K562 (cell line): ENCODE data around the gene HSPB8. TPM values are rescaled to one million over a fixed set of nuclear protein-coding genes. Genes with fewer than 3 reads are reported as not detected.
A peak's percentile ranks its signal among the peaks of the same experiment; 100 is the strongest.

Experiments
- ATF7 ChIP-seq: fragments of 450-650 bp; IDR thresholded peaks from 2 replicates; pipeline ENCODE4 v1.7.1; 2014; ENCODE audit warnings: mild to moderate bottlenecking, moderate library complexity
- CBFA2T2 ChIP-seq: fragments of 450-650 bp; conservative IDR thresholded peaks from 2 replicates; pipeline ENCODE4 v1.6.1; 2017; ENCODE audit warnings: mild to moderate bottlenecking
- CHD1 ChIP-seq: fragments of 200-600 bp; sonication (generic); IDR thresholded peaks from one replicate; pipeline ENCODE4 v1.6.1; 2012; ENCODE audit warnings: mild to moderate bottlenecking, moderate library complexity, low read length, inconsistent platforms
- E2F3 ChIP-seq: fragments of 250-450 bp; sonication (Bioruptor Pico); IDR thresholded peaks from 2 replicates; pipeline ENCODE4 v1.4.0; 2020; ENCODE audit warnings: mild to moderate bottlenecking
- FOXM1 ChIP-seq, 2 experiments: fragments of 450-650 bp in 1 of 2; sonication (generic) in 1 of 2; formaldehyde crosslinking in 1 of 2; IDR thresholded peaks; 2 replicates each; pipeline versions ENCODE4 v1.6.1 to v1.9.0; 2017 to 2022; ENCODE audit warnings: low read depth in 2 of 2, mild to moderate bottlenecking in 2 of 2, missing genetic modification reagents in 1 of 2, moderate library complexity in 1 of 2
- PTRF ChIP-seq: fragments of 450-650 bp; IDR thresholded peaks from 2 replicates; pipeline ENCODE4 v1.6.1; 2016; ENCODE audit warnings: mild to moderate bottlenecking, missing genetic modification characterization, missing compliant biosample characterization
- RBM14 ChIP-seq: fragments of 200-400 bp; formaldehyde crosslinking; IDR thresholded peaks from 2 replicates; pipeline ENCODE4 v1.6.1; 2018; ENCODE audit warnings: low read depth, mild to moderate bottlenecking, low read length, moderate library complexity, borderline replicate concordance; ENCODE audit not compliant: insufficient read depth
- RHOXF2B ChIP-seq: fragments of 250-450 bp; sonication (Bioruptor Pico); conservative IDR thresholded peaks from 2 replicates; pipeline ENCODE4 v1.5.1; 2021
- TCF7 ChIP-seq: sonication (generic); IDR thresholded peaks from 2 replicates; pipeline ENCODE4 v1.6.1; 2016; ENCODE audit warnings: antibody characterized with exemption, borderline replicate concordance
- ZBTB17 ChIP-seq: fragments of 450-650 bp; formaldehyde crosslinking; IDR thresholded peaks from 2 replicates; pipeline ENCODE4 v1.4.0; 2020; ENCODE audit warnings: mild to moderate bottlenecking
- ZNF212 ChIP-seq: fragments of 450-650 bp; formaldehyde crosslinking; IDR thresholded peaks from 2 replicates; pipeline ENCODE4 v1.4.0; 2020; ENCODE audit warnings: mild to moderate bottlenecking
- ZNF436 ChIP-seq: fragments of 250-450, 450-650 bp; sonication (Bioruptor Pico); formaldehyde crosslinking; IDR thresholded peaks from 2 replicates; pipeline ENCODE4 v1.7.0; 2020; ENCODE audit warnings: mild to moderate bottlenecking
- ZNF76 ChIP-seq: fragments of 250-450 bp; sonication (Bioruptor Pico); IDR thresholded peaks from 2 replicates; pipeline ENCODE4 v1.4.0; 2020; ENCODE audit warnings: mild to moderate bottlenecking, moderate library complexity, borderline replicate concordance
- polyA plus RNA-seq, 8 experiments: library from polyadenylated mRNA; depleted of rRNA in 4 of 8; stranded (reverse) in 5 of 8; unstranded in 3 of 8; fragments of >200 nt; fragmentation: Nextera tagmentation in 2 of 8; fragmentation: Illumina TruSeq in 1 of 8; extraction: Ambion mirVana in 2 of 8; extraction: Trizol in 1 of 8; gene quantifications; 2 replicates each; pipeline versions ENCODE4 v1.2.1 to v1.2.3, GENCODE V29; 2011 to 2014; ENCODE audit warnings: inconsistent platforms in 1 of 8, missing spikeins in 1 of 8
- total RNA-seq, 7 experiments: library from RNA; depleted of rRNA in 6 of 7; stranded (reverse); fragments of >200 nt in 6 of 7; fragmentation: Illumina TruSeq in 2 of 7; extraction: Trizol in 2 of 7; gene quantifications; 2 replicates each; pipeline versions ENCODE4 v1.2.1 to v1.2.3, GENCODE V29; 2011 to 2021; ENCODE audit warnings: low replicate concordance in 1 of 7
- TF ChIP-seq, protein P1 (sequence below): fragments of 250-450 bp; sonication (Bioruptor Pico); IDR thresholded peaks from 2 replicates; pipeline ENCODE4 v1.5.0; 2020; ENCODE audit warnings: mild to moderate bottlenecking, borderline replicate concordance
- TF ChIP-seq, protein P2 (sequence below), 2 experiments: fragments of 450-650 bp; IDR thresholded peaks; 2 replicates each; pipeline ENCODE4 v1.6.1; 2016
- TF ChIP-seq, protein P3 (sequence below): fragments of 450-650 bp; IDR thresholded peaks from 2 replicates; pipeline ENCODE4 v1.6.1; 2016; ENCODE audit warnings: low read depth, mild to moderate bottlenecking, moderate library complexity
- TF ChIP-seq, protein P4 (sequence below), 3 experiments: IDR thresholded peaks in 2 of 3; conservative IDR thresholded peaks in 1 of 3; 2 replicates each; pipeline ENCODE4 v1.5.1; 2011 to 2012; ENCODE audit warnings: low read length in 3 of 3, mild to moderate bottlenecking in 3 of 3, control low read depth in 2 of 3, improper control_type of control experiment in 1 of 3, inconsistent platforms in 1 of 3, low read depth in 1 of 3, mixed read lengths in 1 of 3, moderate library complexity in 1 of 3; ENCODE audit not compliant: insufficient read depth in 2 of 3
- TF ChIP-seq, protein P5 (sequence below): fragments of 250-450 bp; sonication (Bioruptor Pico); IDR thresholded peaks from 2 replicates; pipeline ENCODE4 v1.8.0; 2021; ENCODE audit warnings: mild to moderate bottlenecking, moderate library complexity

Gene HSPB8
- total and polyA plus RNA-seq, 9 of the 15 experiments (the other 6 are each of a cell fraction or from before 2014, with no cell fraction given): 0.13 TPM; not detected in 8

DNA sequence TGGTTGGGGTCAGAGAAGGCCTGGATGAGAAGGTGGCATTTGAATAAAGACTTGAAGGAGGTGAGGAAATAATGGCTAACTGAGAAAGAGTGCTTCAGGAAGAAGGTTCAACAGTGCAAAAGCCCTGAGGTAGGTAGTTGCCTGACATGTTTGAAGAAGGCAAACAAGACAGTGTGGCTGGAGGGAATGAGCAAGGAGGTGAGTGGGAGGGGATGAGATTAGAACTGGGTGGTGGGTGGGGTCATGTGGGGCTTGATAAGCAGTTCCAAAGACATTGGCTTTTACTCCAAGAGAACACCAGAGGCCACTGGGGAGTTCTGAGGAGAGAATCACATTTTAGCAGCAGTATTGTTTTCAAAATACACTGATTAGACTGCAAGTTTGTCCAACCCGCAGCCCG, 50.5 kb downstream of the HSPB8 start (continued):
- TF ChIP-seq, protein P1, sequence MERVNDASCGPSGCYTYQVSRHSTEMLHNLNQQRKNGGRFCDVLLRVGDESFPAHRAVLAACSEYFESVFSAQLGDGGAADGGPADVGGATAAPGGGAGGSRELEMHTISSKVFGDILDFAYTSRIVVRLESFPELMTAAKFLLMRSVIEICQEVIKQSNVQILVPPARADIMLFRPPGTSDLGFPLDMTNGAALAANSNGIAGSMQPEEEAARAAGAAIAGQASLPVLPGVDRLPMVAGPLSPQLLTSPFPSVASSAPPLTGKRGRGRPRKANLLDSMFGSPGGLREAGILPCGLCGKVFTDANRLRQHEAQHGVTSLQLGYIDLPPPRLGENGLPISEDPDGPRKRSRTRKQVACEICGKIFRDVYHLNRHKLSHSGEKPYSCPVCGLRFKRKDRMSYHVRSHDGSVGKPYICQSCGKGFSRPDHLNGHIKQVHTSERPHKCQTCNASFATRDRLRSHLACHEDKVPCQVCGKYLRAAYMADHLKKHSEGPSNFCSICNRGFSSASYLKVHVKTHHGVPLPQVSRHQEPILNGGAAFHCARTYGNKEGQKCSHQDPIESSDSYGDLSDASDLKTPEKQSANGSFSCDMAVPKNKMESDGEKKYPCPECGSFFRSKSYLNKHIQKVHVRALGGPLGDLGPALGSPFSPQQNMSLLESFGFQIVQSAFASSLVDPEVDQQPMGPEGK (CRISPR knock-in tag): no peak
- TF ChIP-seq PTRF (tag): no peak
- no peak for TF ChIP-seq CHD1
- peak; percentile 43; the same call in 1 of the 2 replicates for TF ChIP-seq CBFA2T2
- TF ChIP-seq, protein P2, sequence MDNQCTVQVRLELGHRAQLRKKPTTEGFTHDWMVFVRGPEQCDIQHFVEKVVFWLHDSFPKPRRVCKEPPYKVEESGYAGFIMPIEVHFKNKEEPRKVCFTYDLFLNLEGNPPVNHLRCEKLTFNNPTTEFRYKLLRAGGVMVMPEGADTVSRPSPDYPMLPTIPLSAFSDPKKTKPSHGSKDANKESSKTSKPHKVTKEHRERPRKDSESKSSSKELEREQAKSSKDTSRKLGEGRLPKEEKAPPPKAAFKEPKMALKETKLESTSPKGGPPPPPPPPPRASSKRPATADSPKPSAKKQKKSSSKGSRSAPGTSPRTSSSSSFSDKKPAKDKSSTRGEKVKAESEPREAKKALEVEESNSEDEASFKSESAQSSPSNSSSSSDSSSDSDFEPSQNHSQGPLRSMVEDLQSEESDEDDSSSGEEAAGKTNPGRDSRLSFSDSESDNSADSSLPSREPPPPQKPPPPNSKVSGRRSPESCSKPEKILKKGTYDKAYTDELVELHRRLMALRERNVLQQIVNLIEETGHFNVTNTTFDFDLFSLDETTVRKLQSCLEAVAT (IDR thresholded peaks at IDR 0.05): no peak
- no peak for TF ChIP-seq ZNF76
- no peak for TF ChIP-seq ZBTB17 (CRISPR knock-in tag)
- no peak for TF ChIP-seq ATF7
- TF ChIP-seq, protein P3, sequence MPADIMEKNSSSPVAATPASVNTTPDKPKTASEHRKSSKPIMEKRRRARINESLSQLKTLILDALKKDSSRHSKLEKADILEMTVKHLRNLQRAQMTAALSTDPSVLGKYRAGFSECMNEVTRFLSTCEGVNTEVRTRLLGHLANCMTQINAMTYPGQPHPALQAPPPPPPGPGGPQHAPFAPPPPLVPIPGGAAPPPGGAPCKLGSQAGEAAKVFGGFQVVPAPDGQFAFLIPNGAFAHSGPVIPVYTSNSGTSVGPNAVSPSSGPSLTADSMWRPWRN: no peak
- no peak for TF ChIP-seq E2F3 (CRISPR knock-in tag)
- no peak for TF ChIP-seq ZNF212 (CRISPR knock-in tag)
- TF ChIP-seq FOXM1 (IDR thresholded peaks at IDR 0.05; ENCODE audit: low read depth): no peak
- TF ChIP-seq FOXM1 (CRISPR knock-in tag; IDR thresholded peaks at IDR 0.05; ENCODE audit: low read depth): no peak
- no peak for TF ChIP-seq RBM14
- TF ChIP-seq, protein P4, sequence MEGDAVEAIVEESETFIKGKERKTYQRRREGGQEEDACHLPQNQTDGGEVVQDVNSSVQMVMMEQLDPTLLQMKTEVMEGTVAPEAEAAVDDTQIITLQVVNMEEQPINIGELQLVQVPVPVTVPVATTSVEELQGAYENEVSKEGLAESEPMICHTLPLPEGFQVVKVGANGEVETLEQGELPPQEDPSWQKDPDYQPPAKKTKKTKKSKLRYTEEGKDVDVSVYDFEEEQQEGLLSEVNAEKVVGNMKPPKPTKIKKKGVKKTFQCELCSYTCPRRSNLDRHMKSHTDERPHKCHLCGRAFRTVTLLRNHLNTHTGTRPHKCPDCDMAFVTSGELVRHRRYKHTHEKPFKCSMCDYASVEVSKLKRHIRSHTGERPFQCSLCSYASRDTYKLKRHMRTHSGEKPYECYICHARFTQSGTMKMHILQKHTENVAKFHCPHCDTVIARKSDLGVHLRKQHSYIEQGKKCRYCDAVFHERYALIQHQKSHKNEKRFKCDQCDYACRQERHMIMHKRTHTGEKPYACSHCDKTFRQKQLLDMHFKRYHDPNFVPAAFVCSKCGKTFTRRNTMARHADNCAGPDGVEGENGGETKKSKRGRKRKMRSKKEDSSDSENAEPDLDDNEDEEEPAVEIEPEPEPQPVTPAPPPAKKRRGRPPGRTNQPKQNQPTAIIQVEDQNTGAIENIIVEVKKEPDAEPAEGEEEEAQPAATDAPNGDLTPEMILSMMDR (IDR thresholded peaks at IDR 0.05 in 2 of 3, conservative IDR thresholded peaks at IDR 0.05 in 1 of 3; ENCODE audit: insufficient read depth in 2 of 3, low read depth in 1 of 3, low read length in 3 of 3): peak in 1 of 3 experiments; percentile 14; a peak in 1 of 6 replicates
- TF ChIP-seq, protein P5, sequence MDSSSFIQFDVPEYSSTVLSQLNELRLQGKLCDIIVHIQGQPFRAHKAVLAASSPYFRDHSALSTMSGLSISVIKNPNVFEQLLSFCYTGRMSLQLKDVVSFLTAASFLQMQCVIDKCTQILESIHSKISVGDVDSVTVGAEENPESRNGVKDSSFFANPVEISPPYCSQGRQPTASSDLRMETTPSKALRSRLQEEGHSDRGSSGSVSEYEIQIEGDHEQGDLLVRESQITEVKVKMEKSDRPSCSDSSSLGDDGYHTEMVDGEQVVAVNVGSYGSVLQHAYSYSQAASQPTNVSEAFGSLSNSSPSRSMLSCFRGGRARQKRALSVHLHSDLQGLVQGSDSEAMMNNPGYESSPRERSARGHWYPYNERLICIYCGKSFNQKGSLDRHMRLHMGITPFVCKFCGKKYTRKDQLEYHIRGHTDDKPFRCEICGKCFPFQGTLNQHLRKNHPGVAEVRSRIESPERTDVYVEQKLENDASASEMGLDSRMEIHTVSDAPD: no peak
- no peak for TF ChIP-seq TCF7
- TF ChIP-seq ZNF436 (CRISPR knock-in tag): no peak
- TF ChIP-seq RHOXF2B (CRISPR knock-in tag): no peak
